ENCODE results near the gene LSM5. TPM values are rescaled to one million over a fixed set of nuclear protein-coding genes. Genes with fewer than 3 reads are reported as not detected.

LSM5 gene
- total RNA-seq, 1 donor from 2014 or later: 48.0 TPM

DNA sequence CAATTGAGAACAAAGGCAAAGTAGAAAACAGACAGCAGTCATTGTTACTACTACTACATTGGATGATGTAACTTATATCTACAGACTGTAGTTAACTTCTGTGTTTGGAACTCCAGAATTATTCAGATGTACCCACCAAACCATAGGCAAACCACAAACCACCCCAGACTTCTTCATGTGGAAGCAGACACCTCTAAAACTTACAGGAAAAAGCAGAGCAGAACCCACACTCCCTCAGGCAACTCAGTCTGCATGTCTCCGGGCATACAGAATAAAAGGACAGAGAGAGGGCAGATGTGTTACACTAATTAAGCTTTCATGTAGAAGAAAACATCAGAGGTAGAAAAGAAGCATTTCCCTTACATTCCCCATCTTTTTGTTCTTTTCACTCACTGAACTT, 9.0 kb downstream of the LSM5 start:
- H3K4me1 Mint-ChIP-seq: peaks cover 4% of the 10 kb centered on the region
- H3K4me3 Mint-ChIP-seq: no peak overlapping the region
- H3K36me3 Mint-ChIP-seq: peaks cover 4% of the 10 kb centered on the region
- no peak for DNase-seq (ENCODE audit: low spot score in 2 of 2, unreplicated experiment in 2 of 2)
- TF ChIP-seq, protein P1, sequence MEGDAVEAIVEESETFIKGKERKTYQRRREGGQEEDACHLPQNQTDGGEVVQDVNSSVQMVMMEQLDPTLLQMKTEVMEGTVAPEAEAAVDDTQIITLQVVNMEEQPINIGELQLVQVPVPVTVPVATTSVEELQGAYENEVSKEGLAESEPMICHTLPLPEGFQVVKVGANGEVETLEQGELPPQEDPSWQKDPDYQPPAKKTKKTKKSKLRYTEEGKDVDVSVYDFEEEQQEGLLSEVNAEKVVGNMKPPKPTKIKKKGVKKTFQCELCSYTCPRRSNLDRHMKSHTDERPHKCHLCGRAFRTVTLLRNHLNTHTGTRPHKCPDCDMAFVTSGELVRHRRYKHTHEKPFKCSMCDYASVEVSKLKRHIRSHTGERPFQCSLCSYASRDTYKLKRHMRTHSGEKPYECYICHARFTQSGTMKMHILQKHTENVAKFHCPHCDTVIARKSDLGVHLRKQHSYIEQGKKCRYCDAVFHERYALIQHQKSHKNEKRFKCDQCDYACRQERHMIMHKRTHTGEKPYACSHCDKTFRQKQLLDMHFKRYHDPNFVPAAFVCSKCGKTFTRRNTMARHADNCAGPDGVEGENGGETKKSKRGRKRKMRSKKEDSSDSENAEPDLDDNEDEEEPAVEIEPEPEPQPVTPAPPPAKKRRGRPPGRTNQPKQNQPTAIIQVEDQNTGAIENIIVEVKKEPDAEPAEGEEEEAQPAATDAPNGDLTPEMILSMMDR (IDR thresholded peaks at IDR 0.05; ENCODE audit: unreplicated experiment): no peak
- H3K27me3 Mint-ChIP-seq (ENCODE audit: low read depth): no peaks in the 10 kb centered on the region
- H3K9me3 Mint-ChIP-seq: no peaks in the 10 kb centered on the region
- peak overlapping the region; percentile 62 for H3K27ac Mint-ChIP-seq

- no peaks in the 10 kb centered on the region for H3K36me3 Mint-ChIP-seq
- H3K4me1 Mint-ChIP-seq: peaks cover 11% of the 10 kb centered on the region
- TF ChIP-seq, protein P1 (IDR thresholded peaks at IDR 0.05; ENCODE audit: unreplicated experiment): peak; percentile 58
- no peak overlapping the region for H3K4me3 Mint-ChIP-seq
- no peaks in the 10 kb centered on the region for H3K27me3 Mint-ChIP-seq (ENCODE audit: low read depth)
- no peaks in the 10 kb centered on the region for H3K9me3 Mint-ChIP-seq
- DNase-seq (ENCODE audit: low spot score in 2 of 2, unreplicated experiment in 2 of 2): no peak
- H3K27ac Mint-ChIP-seq: no peak overlapping the region
Observed at GRCh38 chr7:32479574-32480200, 10.5 kb downstream of the LSM5 start.

GRCh38 chr7:32477649-32477980, 12.6 kb downstream of the LSM5 start:
- no peak overlapping the region for H3K27ac Mint-ChIP-seq
- H3K4me1 Mint-ChIP-seq: peaks cover 18% of the 10 kb centered on the region
- H3K4me3 Mint-ChIP-seq: no peak overlapping the region
- H3K36me3 Mint-ChIP-seq: no peaks in the 10 kb centered on the region
- DNase-seq (ENCODE audit: low spot score in 2 of 2, unreplicated experiment in 2 of 2): no peak
- no peaks in the 10 kb centered on the region for H3K27me3 Mint-ChIP-seq (ENCODE audit: low read depth)
- H3K9me3 Mint-ChIP-seq: no peaks in the 10 kb centered on the region
- TF ChIP-seq, protein P1 (IDR thresholded peaks at IDR 0.05; ENCODE audit: unreplicated experiment): no peak

DNA sequence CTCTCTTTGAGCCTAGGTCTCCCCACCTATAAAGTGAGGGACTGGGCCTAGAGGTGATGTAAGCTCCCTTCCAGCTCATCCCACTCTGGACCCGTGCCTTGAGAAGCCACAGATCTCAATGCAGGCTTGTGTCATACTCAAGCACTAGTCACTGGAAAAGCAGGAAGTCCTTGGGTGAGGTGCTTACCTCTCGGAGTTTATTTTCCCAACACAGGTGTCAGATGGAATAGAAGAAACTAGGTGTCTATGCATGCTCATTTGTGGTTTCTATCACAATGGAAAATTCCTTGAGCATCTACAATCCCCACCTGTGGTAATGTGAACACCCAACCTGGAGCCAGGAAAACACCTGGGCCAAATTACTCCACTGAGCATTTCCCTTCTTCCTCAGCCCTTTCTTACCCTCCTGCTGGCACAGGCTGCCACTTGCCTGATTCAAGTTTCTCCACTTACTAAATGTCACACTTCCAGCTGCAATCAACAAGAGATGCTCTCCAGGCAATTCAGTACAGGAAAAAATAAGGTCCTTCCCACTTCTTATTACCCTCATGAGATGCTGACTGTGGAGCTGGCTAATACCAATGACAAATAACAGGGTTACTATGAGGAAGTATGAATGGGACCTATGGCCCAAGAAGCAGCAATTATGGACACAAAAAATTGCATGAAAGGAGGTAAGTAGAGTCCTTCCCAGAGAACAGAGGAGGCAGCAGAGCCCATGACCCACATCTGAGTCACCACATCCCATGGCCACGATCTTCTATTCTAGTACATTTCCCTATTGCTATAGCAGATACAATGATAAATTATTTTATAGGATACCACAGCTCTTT, 13.1 kb downstream of the LSM5 start:
- Mint-ChIP-seq H3K36me3 (no peaks in the 10 kb centered on the region), H3K9me3 (no peaks in the 10 kb centered on the region), H3K4me3 (no peak overlapping the region)

DNA sequence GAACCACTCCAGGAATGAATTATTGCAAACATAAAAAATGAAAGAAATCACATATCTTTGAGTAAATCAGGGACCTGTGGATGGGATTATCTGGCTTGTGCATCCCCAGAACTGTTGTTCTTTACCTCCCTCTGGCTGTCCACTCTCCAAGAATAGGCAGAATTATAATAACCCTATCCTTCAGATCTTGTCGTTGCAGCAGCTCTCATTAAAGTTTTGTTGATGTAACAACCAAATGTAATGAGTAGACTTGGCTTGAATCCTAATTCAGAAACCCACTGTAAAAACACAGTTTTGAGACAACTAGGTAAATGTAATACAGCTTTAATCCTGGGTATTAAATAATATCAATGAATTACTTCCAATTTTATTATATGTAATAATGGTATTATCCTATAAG, 16.2 kb downstream of the LSM5 start:
- no peak for DNase-seq (ENCODE audit: low spot score in 2 of 2, unreplicated experiment in 2 of 2)
- TF ChIP-seq, protein P1 (IDR thresholded peaks at IDR 0.05; ENCODE audit: unreplicated experiment): no peak
- Mint-ChIP-seq H3K27me3 (ENCODE audit: low read depth) (no peaks in the 10 kb centered on the region), H3K36me3 (no peaks in the 10 kb centered on the region), H3K4me1 (peaks cover 15% of the 10 kb centered on the region), H3K4me3 (no peak overlapping the region), H3K9me3 (no peaks in the 10 kb centered on the region), H3K27ac (no peak overlapping the region)

More for the DNA sequence above, 13.1 kb downstream of the LSM5 start:
- TF ChIP-seq, protein P1 (IDR thresholded peaks at IDR 0.05; ENCODE audit: unreplicated experiment): no peak
- Mint-ChIP-seq H3K27ac (no peak overlapping the region), H3K4me1 (peaks cover 18% of the 10 kb centered on the region), H3K27me3 (ENCODE audit: low read depth) (no peaks in the 10 kb centered on the region)
- DNase-seq (ENCODE audit: low spot score in 2 of 2, unreplicated experiment in 2 of 2): no peak

Data from mesothelial cell of epicardium (in vitro differentiated cells).